NCI-H460 (cell line): Measurements from ENCODE around the gene MIB2. TPM values are rescaled to one million over a fixed set of nuclear protein-coding genes. Genes with fewer than 3 reads are reported as not detected.
"Not testable (repeated sequence)": the region's sequence is repeated elsewhere in the genome, so short reads cannot be mapped to it uniquely, and the experiment has no call there.

Experiments
- DNase-seq: peaks from one replicate; pipeline ENCODE4 v3.0.0-alpha.2; 2016; ENCODE audit warnings: low read depth; ENCODE audit errors: extremely low read depth
- total RNA-seq: library from RNA; depleted of rRNA; stranded (reverse); fragments of >200 nt; shearing (Covaris generic); gene quantifications from 2 replicates; pipeline ENCODE4 v1.2.3, GENCODE V29; 2014

MIB2 gene
- total RNA-seq, 1 experiment from 2014 or later, result 18.9 TPM

- no peak for DNase-seq
Measured at GRCh38 chr1:1626207-1627141, 11.2 kb downstream of the MIB2 start.

DNA sequence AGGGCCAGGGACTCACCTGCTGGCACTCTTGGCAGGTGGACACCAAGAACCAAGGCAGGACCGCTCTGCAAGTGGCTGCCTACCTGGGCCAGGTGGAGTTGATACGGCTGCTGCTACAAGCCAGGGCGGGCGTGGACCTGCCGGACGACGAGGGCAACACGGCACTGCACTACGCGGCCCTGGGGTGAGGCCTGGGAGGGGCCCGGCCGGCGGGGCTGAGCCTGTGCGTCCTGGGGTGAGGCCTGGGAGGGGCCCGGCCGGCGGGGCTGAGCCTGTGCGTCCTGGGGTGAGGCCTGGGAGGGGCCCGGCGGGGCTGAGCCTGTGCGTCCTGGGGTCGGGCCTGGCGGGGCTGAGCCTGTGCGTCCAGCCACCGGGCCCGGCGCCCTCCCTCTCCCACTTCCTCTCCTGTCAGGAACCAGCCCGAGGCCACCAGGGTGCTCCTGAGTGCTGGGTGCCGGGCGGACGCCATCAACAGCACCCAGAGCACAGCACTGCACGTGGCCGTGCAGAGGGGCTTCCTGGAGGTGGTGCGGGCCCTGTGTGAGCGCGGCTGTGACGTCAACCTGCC lies 12.0 kb downstream of the MIB2 start:
- no peak for DNase-seq

- DNase-seq, result no peak
Measured at GRCh38 chr1:1627829-1628753, 12.8 kb downstream of the MIB2 start.

GRCh38 chr1:1628754-1629429 lies 13.6 kb downstream of the MIB2 start:
- no peak for DNase-seq

DNA sequence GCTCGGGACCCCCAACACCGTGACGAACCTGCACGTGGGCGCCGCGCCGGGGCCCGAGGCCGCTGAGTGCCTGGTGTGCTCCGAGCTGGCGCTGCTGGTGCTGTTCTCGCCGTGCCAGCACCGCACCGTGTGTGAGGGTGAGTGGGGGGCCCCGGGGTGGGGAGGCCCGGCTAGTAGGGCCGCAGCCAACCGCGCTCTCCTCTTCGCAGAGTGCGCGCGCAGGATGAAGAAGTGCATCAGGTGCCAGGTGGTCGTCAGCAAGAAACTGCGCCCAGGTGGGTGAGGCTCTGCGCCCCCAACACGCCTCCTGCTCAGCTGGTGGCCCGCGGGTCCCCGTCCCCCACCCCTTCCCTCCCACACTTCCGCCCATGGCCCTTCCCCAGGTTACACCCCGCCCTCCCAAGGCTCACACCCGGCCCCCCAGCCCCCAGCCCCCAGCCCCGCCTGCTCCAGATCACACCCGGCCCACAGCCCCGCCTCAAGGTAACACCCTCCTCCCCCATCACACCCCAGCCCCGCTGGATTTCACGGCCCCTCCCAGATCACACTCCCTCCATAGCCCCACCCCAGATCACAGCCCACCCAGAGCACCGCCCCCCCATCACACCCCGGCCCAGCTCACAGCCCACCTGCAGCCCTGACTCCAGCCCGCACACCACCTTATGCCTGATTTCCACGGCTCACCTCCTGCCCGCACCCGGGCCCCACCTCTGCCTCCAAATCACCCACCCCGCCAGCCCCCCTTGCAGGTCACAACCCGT lies 14.3 kb downstream of the MIB2 start:
- no peak for DNase-seq

DNA sequence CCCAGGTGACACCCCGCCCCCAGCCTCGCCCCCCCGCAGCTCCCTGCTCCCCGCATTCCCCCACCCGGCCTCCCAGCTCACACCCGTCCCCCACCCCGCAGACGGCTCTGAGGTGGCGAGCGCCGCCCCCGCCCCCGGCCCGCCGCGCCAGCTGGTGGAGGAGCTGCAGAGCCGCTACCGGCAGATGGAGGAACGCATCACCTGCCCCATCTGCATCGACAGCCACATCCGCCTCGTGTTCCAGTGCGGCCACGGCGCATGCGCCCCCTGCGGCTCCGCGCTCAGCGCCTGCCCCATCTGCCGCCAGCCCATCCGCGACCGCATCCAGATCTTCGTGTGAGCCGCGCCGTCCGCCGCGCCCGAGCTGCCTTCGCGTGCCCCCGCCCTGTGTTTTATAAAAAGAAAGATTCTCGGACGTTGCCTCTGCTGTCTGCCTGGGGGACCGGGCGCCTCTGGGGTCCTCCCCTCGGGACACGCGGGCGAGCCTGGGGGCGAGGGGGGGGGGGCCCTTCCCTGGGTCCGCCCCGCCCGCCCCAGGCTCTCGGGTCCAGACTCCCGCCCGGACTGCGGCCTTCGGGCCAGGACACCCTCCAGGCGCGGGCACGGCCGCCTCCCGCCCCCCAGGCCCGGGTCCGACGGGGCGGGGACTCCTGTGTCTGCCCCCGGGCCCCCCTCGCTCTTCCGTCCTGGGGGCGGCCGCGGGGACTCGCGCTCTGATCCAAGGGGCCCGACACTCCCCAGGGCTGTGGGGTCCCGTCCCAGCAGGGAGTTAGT lies 15.1 kb downstream of the MIB2 start:
- no peak for DNase-seq

DNA sequence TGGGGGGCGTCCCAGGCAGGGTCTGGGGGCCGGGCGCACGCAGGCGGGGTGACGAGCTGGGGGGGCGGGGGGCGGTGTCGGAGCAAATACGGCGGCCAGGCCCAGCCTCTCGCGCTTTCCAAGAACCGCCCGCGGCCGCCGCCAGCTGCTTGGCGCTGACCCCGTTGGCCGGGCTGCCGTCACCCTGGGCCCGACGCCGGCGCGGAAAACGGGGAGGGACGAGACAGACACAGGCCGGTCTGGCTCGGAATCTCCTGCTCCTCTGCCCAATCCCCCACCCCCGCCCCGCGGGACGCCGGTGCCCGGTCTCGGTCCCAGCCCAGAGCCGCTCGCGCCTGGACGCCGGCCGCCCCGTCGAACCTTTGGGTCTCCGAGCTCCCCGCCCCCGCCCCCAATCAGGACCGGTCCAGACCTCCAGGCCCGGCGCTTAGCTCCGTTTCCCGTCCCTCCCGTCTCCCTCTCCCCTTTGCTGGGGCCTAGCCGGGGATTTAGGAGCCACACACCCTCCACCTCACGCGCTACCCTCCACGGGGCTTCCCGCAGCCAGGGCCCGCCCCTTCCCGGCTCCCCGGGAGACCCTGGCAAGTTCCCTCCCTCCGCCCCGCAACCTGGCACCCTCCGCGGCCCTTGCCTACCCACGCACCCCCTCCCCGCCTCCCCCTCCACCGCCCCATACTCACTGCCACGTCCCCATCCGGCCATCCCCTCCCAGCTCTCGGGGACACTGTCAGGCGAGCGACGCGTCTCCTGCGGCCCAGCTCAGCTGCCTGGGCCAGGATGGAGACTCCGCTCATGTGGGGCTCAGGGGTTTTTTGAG lies 15.9 kb downstream of the MIB2 start:
- DNase-seq, result no peak

GRCh38 chr1:1631782-1632420 lies 16.6 kb downstream of the MIB2 start, which contains the start of gene MMP23B:
Gene MMP23B, plus strand, starts transcription at chr1:1632173. Its CDS starts 46 bp downstream, at chr1:1632219.
- DNase-seq, result no peak

DNA sequence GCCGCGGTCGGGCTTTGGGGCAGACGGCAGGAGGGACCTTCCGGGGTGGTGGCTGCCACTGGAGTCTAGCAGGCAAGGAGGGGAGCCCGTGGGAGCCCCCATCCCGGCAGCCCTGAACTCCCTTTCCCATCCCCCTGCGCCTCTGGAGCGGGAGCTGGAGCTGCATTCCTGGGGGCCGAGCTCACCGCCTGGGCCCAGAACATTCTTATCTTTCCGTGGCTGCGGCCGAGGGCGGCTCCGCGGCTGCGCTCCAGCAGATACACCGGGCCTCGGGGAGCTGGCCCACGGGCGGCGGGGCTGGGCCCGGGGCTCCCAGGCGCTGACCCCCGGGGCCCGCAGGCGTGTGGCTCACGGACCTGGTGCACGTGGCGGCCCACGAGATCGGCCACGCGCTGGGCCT lies 18.1 kb downstream of the MIB2 start:
- DNase-seq, result not testable (repeated sequence)

- DNase-seq, result not testable (repeated sequence)
Measured at GRCh38 chr1:1634613-1635012, 19.3 kb downstream of the MIB2 start.

DNA sequence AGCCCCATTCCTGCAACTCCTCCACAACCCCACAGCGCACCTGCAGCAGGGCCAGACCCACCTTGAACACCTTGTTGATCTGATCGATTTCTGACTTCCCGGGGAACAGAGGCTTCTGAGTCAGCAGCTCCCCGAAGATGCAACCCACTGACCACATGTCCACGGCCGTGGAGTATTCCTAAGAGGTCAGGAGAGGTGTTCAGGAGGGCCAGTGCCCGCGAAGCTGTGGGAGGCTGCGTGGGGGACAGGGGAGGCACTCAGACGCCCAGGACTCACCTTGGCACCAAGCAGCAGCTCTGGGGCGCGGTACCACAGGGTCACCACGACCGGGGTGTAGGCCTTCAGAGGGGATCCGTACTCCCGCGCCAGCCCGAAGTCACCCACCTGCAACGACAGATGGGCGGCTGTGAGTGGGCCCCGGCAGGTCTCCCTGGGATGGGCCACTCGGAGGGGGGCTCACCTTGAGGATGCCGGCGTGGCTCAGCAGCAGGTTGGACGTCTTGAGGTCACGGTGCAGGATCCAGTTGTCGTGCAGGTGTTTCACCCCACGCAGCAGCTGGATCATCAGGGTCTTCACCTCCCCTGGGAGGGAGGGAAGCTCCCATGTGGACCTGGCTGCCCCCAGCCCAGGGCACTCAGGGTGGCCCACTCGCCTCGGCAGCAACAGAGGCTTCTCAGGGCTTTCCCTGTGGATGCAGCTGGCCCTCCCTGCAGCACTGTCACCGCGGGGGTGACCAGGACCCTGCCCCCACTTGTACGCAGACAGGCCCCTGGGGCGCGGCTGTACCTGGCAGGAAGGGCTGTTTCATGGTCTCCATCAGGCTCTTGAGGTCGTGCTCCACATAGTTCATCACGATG lies 21.6 kb downstream of the MIB2 start:
- DNase-seq, result not testable (repeated sequence)

DNA sequence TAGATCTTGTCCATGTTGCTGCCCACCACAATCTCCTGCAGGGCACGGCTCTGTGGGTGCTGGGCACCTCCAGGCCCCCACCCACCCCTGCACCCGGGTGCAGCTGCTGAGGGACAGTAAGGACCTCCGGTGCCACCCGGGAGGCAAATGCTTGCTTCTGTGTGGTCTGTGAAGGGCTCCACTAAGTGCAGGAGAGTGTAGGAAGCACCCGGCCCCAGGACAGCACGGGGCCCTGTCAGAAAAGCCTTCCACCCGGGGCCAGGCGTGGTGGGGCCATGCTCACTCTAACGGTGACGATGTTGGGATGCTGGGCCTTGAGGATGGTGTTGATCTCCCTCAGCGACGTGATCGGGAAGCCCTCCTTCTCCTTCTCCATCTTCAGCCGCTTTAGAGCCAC lies 22.2 kb downstream of the MIB2 start:
- not testable (repeated sequence) for DNase-seq

DNA sequence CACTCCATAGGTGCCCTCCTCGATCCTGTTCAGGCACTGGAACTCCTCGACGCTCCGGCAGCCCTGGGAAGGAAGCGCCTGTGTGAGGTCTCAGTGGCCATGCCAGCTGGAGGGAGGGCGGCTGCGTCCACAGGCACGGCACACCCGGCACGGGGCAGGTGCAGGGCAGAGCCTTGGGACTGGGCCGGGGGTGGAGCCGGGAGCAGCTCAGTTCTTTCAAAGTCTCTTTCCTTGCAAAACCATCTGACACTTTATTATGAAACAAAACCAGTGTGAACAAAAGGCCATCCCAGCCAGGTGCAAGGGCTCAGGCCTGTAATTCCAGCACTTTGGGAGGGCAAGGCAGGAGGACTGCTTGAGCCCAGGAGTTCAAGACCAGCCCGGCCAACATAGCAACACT lies 23.2 kb downstream of the MIB2 start:
- DNase-seq, result not testable (repeated sequence)

GRCh38 chr1:1639368-1639767 lies 24.1 kb downstream of the MIB2 start:
- DNase-seq, result not testable (repeated sequence)

GRCh38 chr1:1640081-1640480 lies 24.8 kb downstream of the MIB2 start:
- not testable (repeated sequence) for DNase-seq

GRCh38 chr1:1640711-1641461 lies 25.6 kb downstream of the MIB2 start:
- DNase-seq, result not testable (repeated sequence)
